K562 (cell line): Measurements from ENCODE around the gene APOL4. TPM values are rescaled to one million over a fixed set of nuclear protein-coding genes. Genes with fewer than 3 reads are reported as not detected.

ENCODE experiments used
- BCOR ChIP-seq: fragments of 450-650 bp; IDR thresholded peaks from 2 replicates; pipeline ENCODE4 v1.6.1; 2016
- C11orf30 ChIP-seq: fragments of 450-650 bp; IDR thresholded peaks from 2 replicates; pipeline ENCODE4 v1.6.1; 2016; ENCODE audit warnings: low read depth, mild to moderate bottlenecking
- CSDE1 ChIP-seq, 2 experiments: fragments of 450-650 bp; IDR thresholded peaks; 2 replicates each; pipeline ENCODE4 v1.6.1; 2016; ENCODE audit warnings: mild to moderate bottlenecking in 1 of 2
- HMBOX1 ChIP-seq: sonication (generic); IDR thresholded peaks from 2 replicates; pipeline ENCODE4 v1.6.1; 2016
- JUNB ChIP-seq: fragments of 450-650 bp; formaldehyde crosslinking; conservative IDR thresholded peaks from 2 replicates; pipeline ENCODE4 v1.4.0; 2020; ENCODE audit warnings: mild to moderate bottlenecking
- JUND ChIP-seq, 2 experiments: IDR thresholded peaks; 2 replicates in 1 of 2; 3 replicates in 1 of 2; pipeline ENCODE4 v1.6.1; 2011; ENCODE audit warnings: borderline replicate concordance in 2 of 2, low read depth in 2 of 2, low read length in 2 of 2, improper control_type of control experiment in 1 of 2, missing biosample characterization in 1 of 2, missing genetic modification characterization in 1 of 2, missing genetic modification reagents in 1 of 2
- NFXL1 ChIP-seq: fragments of 450-650 bp; formaldehyde crosslinking; IDR thresholded peaks from 2 replicates; pipeline ENCODE4 v1.4.0; 2021; ENCODE audit warnings: mild to moderate bottlenecking
- RAD21 ChIP-seq, 2 experiments: fragments of 250-450 bp in 1 of 2; fragments of 450-650 bp in 1 of 2; sonication (Bioruptor Pico) in 1 of 2; formaldehyde crosslinking in 1 of 2; IDR thresholded peaks in 1 of 2; conservative IDR thresholded peaks in 1 of 2; 2 replicates each; pipeline versions ENCODE4 v1.4.0 to v1.8.0; 2020 to 2022; ENCODE audit warnings: mild to moderate bottlenecking in 2 of 2, moderate library complexity in 1 of 2
- SMC3 ChIP-seq: conservative IDR thresholded peaks from 2 replicates; pipeline ENCODE4 v1.6.1; 2011; ENCODE audit warnings: low read depth, low read length, improper control_type of control experiment; ENCODE audit not compliant: insufficient read depth
- TAL1 ChIP-seq: fragments of 450-650 bp; IDR thresholded peaks from 2 replicates; pipeline ENCODE4 v1.6.1; 2016; ENCODE audit warnings: mild to moderate bottlenecking
- TBL1XR1 ChIP-seq, 2 experiments: IDR thresholded peaks; 2 replicates each; pipeline ENCODE4 v1.6.1; 2012; ENCODE audit warnings: improper control_type of control experiment in 2 of 2, low read length in 2 of 2, mild to moderate bottlenecking in 1 of 2
- ZNF316 ChIP-seq: fragments of 450-650 bp; IDR thresholded peaks from 2 replicates; pipeline ENCODE4 v1.6.1; 2016
- polyA plus RNA-seq, 8 experiments: library from polyadenylated mRNA; depleted of rRNA in 4 of 8; stranded (reverse) in 5 of 8; unstranded in 3 of 8; fragments of >200 nt; fragmentation: Nextera tagmentation in 2 of 8; fragmentation: Illumina TruSeq in 1 of 8; extraction: Ambion mirVana in 2 of 8; extraction: Trizol in 1 of 8; gene quantifications; 2 replicates each; pipeline versions ENCODE4 v1.2.1 to v1.2.3, GENCODE V29; 2011 to 2014; ENCODE audit warnings: inconsistent platforms in 1 of 8, missing spikeins in 1 of 8
- total RNA-seq, 7 experiments: library from RNA; depleted of rRNA in 6 of 7; stranded (reverse); fragments of >200 nt in 6 of 7; fragmentation: Illumina TruSeq in 2 of 7; extraction: Trizol in 2 of 7; gene quantifications; 2 replicates each; pipeline versions ENCODE4 v1.2.1 to v1.2.3, GENCODE V29; 2011 to 2021; ENCODE audit warnings: low replicate concordance in 1 of 7
- TF ChIP-seq, protein P1 (sequence below), 2 experiments: fragments of 450-650 bp; IDR thresholded peaks; 2 replicates each; pipeline ENCODE4 v1.6.1; 2016; ENCODE audit warnings: mild to moderate bottlenecking in 2 of 2, borderline replicate concordance in 1 of 2, low read depth in 1 of 2, moderate library complexity in 1 of 2
- TF ChIP-seq, protein P2 (sequence below), 2 experiments: fragments of 150-350 bp in 1 of 2; IDR thresholded peaks; 2 replicates each; pipeline ENCODE4 v1.6.1; 2012 to 2016; ENCODE audit warnings: low read depth in 2 of 2, low read length in 2 of 2, mild to moderate bottlenecking in 1 of 2, moderate library complexity in 1 of 2

Gene APOL4
- total and polyA plus RNA-seq, 9 of the 15 experiments (the other 6 are each of a cell fraction or from before 2014, with no cell fraction given) = 6.5 to 15.0 (median 9.8) TPM

GRCh38 chr22:36201630-36202319, at the start of gene APOL4 (continued):
- TF ChIP-seq TAL1 (no peak), RAD21 (CRISPR knock-in tag; conservative IDR thresholded peaks at IDR 0.05 in 1 of 2, IDR thresholded peaks at IDR 0.05 in 1 of 2) (no peak; a peak in 1 of 4 replicates), JUND (IDR thresholded peaks at IDR 0.05; ENCODE audit: borderline replicate concordance, low read depth, low read length) (peak; percentile 63; the same call in 1 of the 2 replicates), JUND (tag; IDR thresholded peaks at IDR 0.05; ENCODE audit: borderline replicate concordance, low read depth, low read length) (peak; percentile 66; the same call in 1 of the 3 replicates), NFXL1 (CRISPR knock-in tag) (no peak), C11orf30 (peak; percentile 70), BCOR (no peak; the same call in 1 of the 2 replicates), SMC3 (no peak), JUNB (CRISPR knock-in tag) (no peak), CSDE1 (IDR thresholded peaks at IDR 0.05) (no peak), TBL1XR1 (IDR thresholded peaks at IDR 0.05; ENCODE audit: low read length in 2 of 2) (peak in 1 of 2 experiments; percentile 75; a peak in 1 of 4 replicates), HMBOX1 (peak; percentile 69), ZNF316 (peak; percentile 34; the same call in 1 of the 2 replicates)
- TF ChIP-seq, protein P1, sequence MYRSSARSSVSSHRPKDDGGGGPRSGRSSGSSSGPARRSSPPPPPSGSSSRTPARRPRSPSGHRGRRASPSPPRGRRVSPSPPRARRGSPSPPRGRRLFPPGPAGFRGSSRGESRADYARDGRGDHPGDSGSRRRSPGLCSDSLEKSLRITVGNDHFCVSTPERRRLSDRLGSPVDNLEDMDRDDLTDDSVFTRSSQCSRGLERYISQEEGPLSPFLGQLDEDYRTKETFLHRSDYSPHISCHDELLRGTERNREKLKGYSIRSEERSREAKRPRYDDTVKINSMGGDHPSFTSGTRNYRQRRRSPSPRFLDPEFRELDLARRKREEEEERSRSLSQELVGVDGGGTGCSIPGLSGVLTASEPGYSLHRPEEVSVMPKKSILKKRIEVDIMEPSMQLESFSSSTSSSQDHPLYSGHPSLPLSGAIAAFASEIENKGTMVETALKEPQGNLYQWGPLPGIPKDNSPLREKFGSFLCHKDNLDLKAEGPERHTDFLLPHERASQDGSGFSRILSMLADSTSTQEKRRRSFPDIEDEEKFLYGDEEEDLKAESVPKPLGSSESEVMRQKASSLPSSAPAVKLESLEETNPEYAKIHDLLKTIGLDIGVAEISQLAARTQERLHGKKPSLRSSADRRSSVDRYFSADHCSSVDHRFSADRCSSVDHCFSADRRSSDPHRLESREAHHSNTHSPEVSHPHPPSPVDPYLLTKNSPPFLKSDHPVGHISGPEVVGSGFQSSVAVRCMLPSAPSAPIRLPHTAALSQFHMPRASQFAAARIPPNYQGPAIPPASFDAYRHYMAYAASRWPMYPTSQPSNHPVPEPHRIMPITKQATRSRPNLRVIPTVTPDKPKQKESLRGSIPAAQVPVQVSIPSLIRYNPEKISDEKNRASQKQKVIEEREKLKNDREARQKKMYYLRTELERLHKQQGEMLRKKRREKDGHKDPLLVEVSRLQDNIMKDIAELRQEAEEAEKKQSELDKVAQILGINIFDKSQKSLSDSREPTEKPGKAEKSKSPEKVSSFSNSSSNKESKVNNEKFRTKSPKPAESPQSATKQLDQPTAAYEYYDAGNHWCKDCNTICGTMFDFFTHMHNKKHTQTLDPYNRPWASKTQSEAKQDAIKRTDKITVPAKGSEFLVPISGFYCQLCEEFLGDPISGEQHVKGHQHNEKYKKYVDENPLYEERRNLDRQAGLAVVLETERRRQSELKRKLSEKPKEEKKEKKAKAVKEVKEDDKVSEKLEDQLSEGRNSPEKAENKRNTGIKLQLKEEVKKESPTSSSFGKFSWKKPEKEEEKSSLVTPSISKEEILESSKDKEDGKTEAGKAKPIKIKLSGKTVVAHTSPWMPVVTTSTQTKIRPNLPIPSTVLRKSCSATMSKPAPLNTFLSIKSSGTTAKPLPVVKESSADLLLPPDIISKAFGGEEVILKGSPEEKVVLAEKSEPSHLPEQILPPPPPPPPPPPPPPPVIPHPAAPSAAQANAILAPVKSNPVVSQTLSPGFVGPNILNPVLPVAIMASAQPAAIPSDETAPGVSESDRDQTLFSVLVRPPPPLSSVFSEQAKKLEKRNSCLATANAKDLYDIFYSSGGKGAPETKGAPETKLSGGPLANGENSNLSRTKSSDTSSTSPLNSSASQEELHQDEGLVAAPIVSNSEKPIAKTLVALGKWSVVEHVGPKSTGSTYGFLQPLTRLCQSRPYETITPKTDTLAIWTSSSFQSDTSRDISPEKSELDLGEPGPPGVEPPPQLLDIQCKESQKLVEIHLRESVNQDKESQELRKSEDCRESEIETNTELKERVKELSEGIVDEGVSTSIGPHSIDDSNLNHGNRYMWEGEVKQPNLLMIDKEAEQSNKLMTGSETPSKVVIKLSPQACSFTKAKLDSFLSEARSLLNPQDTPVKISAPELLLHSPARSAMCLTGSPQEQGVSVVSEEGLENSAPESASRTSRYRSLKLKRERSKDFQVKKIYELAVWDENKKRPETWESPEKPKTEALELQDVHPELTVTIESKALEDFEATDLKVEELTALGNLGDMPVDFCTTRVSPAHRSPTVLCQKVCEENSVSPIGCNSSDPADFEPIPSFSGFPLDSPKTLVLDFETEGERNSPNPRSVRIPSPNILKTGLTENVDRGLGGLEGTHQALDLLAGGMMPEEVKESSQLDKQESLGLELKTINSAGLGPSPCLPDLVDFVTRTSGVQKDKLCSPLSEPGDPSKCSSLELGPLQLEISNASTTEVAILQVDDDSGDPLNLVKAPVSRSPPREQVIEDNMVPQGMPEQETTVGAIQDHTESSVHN (IDR thresholded peaks at IDR 0.05; ENCODE audit: borderline replicate concordance in 1 of 2, low read depth in 1 of 2) = no peak
- TF ChIP-seq, protein P2, sequence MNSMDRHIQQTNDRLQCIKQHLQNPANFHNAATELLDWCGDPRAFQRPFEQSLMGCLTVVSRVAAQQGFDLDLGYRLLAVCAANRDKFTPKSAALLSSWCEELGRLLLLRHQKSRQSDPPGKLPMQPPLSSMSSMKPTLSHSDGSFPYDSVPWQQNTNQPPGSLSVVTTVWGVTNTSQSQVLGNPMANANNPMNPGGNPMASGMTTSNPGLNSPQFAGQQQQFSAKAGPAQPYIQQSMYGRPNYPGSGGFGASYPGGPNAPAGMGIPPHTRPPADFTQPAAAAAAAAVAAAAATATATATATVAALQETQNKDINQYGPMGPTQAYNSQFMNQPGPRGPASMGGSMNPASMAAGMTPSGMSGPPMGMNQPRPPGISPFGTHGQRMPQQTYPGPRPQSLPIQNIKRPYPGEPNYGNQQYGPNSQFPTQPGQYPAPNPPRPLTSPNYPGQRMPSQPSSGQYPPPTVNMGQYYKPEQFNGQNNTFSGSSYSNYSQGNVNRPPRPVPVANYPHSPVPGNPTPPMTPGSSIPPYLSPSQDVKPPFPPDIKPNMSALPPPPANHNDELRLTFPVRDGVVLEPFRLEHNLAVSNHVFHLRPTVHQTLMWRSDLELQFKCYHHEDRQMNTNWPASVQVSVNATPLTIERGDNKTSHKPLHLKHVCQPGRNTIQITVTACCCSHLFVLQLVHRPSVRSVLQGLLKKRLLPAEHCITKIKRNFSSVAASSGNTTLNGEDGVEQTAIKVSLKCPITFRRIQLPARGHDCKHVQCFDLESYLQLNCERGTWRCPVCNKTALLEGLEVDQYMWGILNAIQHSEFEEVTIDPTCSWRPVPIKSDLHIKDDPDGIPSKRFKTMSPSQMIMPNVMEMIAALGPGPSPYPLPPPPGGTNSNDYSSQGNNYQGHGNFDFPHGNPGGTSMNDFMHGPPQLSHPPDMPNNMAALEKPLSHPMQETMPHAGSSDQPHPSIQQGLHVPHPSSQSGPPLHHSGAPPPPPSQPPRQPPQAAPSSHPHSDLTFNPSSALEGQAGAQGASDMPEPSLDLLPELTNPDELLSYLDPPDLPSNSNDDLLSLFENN (IDR thresholded peaks at IDR 0.05; ENCODE audit: low read depth in 2 of 2, low read length in 2 of 2) = no peak
